Fibroblast of skin of scalp (primary cell): ENCODE results near the gene POLR2J.

Experiments
- DNase-seq: peaks from one replicate; pipeline ENCODE4 v3.0.0-alpha.2; 2013

Gene POLR2J

DNA sequence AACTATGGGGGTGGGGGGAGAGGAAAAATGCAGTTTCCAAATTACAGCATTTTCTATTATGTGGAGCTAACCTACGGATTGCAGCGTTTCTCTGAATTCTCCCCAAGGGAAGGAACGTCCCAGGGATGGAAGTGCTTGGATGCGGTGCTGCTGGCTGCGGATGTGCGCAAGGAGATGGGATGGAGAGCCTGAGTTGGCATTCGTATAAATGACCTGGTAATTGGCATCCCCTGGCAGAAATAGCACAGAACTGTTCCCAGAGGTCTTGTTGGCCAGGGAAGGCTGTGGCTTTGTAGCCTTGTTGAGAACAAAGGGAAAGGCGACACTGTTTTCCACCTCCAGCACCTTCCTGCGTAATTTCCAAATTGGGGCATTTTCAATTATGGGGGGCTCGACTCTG is 42.6 kb downstream of the POLR2J start:
- DNase-seq: no peak

DNA sequence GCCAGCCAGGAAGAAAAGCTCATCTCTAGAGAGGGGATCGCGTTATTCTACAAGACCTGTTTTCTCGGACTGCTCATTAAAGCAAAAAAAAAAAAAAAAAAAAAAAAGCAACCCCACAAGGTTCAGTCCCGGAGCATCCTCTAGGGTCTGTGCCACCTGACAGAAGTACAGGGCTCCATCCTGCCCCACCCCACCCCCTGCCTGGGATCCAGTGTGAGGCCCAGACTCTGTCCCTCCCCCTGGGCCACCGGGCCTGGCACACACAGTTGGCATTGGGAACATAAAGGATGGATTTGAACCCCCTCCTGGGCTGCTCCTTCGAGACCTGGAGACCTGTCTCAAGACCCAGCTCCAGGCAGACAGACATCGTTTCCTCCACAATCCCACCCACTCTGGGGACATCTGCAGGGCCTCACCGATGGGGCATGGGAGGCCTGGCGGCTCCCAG is 44.7 kb downstream of the POLR2J start:
- no peak for DNase-seq

DNA sequence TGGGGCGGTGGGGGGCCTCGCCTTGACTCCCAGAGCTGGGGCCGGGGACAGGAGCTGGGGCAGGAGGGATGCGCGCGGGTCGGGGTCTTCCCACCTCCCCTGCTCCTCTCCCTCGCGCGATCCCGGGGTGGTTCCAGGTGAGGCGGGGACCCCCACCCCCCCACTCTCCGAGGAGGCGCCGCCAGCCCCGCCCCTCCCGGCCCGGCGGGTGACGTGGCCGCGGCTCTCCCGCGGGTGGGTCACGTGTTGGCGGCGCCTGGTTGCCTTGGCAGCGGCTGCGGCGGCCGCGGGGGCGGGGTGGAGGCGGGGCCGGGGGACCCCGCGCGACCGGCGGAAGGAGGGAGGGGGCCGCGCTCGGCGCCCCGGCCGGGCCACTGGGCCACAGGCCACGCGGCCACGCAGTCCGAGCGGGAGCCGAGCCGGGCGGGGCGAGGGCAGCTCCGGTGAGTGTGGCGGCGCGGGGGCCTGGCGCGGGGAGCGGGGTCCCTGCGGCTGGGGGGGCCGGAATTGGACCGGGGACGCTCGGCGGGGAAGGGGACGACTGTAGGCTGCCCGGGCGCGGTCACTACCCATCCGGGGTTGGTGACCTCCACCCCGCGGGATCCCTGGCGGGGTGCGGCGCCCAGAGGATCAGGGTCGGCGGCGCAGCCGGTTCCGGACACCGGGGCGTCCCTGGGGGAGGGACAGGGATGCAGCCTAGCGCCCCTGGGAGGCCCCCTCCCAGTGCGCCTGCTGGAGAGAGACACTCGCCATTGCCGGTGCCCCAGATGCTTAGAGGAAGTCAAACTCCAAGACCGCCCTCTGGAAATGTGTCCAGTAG is 45.3 kb downstream of the POLR2J start, which contains the start of gene ORAI2:
Gene ORAI2, plus strand, starts transcription at position 357 of the 820 bp plus-strand sequence. CDS start 5,382 bp downstream, outside the sequence.
- peak; percentile 78 for DNase-seq

DNA sequence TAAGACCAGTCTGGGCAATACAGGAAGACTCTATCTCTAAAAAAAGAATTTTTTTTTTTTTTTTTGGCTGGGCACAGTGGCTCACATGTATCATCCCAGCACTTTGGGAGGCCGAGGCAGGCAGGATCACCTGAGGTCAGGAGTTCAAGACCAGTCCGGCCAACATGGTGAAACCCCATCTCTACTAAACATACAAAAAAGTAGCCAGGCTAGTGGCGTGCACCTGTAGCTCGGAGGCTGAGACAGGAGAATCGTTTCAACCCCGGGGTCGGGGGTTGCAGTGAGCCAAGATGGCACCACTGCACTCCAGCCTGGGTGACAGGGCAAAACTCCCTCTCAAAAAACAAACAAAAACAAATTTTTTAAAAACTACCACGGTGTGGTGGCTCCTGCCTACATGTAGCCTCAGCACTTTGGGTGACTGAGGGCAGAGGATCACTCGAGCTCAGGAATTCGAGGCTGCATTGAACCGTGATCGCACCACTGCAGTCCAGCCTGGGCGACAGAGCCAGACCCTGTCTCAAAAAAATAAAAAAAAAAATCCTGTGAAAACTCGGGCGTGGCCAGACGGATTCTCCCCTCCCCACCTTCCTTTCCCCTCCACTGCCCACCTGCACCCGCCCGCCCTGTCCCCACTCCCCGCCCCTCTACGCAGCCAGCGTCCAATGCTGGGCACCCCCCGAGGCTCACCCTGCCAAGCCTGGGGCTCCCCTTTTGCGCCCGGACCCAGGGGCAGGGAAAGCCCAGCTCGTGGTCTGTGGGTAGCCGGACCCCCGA is 46.1 kb downstream of the POLR2J start:
- DNase-seq: no peak

DNA sequence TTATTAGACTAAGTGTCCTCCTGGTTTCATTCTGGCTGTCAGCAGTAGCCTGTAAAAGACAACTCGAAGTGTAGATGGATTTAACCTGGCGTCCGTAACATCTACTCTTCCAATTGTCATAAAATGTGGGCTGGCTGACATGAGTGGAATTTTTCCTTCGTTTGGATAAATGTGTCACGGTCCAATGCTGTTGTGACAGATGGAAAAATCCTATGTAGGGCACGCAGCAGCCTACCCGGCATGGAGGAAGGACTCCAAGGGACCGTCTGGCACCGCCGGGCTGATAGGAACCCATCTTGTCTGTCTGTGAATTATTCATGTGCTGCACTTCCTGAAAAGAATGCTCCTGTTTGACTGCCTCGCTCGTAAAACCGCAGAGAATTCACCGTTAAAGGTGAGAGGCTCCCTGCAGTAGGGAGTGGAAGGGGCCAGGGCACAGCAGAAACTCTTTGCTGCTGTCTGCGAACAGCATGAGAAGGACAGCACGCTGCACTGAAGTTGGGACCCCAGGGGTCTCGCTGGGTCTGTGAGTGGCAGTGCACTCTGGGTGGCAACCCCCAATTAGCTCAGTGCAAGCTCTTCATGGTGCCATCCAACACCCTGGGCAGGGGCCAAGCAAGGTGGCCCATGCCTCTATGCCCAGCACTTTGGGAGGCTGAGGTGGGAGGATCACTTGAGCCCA is 47.0 kb downstream of the POLR2J start:
- no peak for DNase-seq

DNA sequence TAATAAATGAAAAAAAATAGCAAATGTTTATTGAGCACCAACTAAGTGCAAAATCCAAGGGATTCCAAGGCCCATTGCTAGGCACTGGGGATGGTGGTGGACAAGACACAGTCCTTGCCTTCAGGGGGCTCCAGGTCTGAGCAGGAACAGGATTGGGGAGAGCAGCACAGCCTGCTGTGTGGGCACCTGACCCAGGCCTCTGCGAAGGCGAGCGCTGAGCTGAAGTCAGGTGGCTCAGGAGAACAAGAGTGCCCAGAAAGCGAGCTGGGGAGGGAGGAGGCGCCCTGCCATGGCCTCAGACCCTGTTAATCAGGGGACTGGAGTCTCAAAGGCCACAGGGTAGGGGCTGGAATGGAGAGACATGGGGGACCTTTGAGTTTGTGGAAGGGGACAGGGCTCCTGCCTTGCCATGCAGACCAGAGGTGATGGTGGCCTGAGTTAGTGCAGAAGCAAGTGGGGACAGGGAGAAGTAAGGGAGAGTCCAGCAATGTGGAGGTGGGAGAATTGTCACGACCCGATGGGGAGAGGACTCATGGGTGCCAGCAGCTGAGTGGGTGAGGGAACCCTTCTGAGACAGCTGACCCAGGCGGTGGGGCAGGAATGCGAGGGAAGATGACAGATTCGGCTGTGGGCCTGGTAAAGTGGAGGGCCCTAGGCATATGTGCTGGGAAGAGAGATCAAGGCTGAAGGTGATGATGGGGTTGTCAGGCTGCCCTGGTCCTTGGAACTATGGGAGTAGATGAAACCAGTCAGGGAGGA is 49.4 kb downstream of the POLR2J start:
- DNase-seq: no peak

DNA sequence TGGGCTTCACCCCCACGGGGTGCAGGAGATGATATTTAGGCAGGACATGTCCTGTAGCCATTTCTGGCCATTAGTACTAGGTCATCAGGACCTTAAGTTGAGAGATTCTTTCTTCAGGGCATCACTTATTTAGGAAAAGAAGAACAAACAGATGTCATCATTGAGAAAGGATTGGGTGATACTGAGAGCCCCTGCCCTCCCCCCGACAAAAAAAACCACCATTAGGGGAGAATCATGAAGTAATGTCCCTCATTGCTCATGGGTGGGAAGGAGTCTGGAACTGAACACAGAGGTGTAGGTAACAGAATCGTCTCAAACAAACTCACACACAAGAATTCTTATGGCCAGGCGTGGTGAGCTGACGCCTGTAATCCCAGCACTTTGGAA is 51.7 kb downstream of the POLR2J start:
- no peak for DNase-seq

DNA sequence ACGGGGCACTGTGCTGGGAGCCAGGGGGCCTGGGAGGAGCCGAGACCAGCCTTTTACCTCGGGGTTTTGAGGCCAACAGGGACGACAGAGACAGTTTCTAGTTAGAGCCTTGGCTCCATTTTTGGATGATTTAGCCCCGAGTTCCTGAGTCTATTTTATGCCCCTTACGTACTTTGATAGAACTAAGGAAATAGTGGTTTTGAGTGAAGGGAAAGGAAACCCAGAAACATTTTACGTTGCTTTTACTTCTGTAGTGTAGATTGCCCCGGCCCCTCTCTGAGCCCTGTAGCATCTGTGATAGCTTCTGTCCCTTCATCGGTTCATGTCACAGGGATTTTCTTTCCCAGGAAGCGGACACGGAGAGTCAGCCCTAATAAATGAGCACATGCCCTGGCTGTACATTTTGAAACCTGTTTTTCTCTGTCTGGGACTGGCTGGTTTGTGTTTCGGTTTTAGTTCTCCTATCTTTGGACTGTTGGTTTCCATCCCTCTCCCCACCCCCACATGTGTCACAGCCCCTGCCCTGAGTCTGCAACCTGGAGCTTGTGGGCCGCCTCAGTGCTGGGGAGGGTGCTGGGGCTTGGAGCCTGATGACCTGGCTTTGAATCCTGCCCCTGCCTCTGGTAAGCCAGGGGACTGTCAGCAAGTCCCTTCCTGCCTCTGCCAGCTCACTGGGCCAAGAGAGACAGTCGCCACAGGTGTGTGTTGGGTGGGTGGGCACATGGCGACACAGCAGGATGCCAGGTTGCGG is 52.3 kb downstream of the POLR2J start:
- DNase-seq: no peak

DNA sequence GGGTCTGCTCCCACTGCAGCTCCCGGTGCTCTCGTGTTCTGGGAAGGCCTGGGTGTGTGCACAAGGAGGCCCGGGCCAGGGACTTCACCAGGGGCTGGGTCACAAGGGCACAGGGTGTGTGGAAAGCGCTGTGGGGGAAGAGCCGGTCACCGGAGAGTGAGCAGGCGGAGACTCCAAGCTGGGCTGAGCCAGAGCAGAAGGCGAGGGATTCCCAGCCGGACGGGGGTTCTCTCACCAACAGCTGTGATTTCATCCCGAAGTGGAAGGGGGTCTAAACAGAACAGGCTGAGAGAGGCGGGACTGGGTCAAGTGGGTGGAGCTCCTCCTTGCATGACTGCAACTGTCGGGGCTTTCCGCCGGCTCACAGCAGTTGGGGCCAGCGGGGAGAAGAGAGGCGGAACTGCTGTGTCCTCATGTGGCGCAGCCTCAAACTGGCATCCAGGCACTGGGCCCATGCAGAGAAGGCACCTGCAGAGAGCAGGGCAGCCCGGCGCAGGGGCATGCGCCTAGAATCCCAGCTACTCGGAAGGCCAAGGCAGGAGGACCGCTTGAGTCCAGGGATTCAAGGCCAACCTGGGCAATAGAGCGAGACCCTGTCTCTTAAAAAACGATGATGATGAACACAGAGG is 53.0 kb downstream of the POLR2J start:
- DNase-seq: no peak

DNA sequence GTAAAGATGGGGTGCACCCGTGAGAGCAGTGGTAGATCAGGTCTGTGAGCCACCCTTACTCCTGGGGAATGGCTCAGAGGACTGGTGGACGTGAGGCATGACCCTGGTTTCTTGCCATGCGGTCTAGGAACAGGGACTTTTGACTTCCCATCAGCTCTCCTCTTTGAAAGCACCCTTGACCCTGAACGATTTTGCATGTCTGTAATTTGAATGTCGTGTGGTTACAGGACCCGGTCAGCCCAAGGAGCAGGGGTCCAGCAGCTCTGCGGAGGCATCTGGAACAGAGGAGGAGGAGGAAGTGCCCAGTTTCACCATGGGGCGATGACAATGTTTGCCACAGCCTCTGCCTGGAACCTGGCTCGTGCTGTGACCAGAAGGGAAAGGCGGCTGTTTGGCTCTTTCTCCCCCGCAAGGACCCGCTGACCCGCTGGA is 53.9 kb downstream of the POLR2J start:
- DNase-seq: no peak

DNA sequence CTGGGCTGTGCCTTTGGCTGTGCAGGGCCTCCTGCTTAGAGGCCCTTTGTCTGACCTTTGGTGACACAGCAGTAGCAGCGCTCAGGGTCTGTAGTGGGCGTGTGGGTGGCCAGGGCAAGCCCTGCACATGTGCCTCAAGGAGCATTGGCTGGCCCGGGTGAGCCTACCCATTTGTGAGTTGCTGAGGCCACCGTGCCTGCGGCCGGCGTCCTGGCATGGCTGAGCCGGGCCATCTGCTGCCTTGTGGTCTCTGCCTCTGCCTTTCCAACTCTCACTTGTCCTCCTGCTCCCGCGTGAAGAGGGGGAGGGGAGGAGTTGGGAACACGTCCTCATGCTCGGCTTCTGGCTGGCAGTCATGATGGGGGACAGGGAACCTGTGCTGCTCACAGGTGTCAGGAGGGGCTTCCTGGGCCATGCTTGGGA is 54.6 kb downstream of the POLR2J start:
- no peak for DNase-seq
